Uterine smooth muscle cell (primary cell): ENCODE measurements around the gene WRAP53. TPM values are rescaled to one million over a fixed set of nuclear protein-coding genes. Genes with fewer than 3 reads are reported as not detected.

Experiments
- total RNA-seq: library from RNA; depleted of rRNA; stranded (reverse); fragments of >200 nt; gene quantifications from 2 replicates; pipeline ENCODE4 v1.2.3, GENCODE V29; 2014

The WRAP53 gene
- 4.6 and 9.8 TPM in 2 replicates for total RNA-seq

GRCh38 chr17:7687908-7688807 is at the start of gene WRAP53:
Gene WRAP53, plus strand, starts transcription at chr17:7688477. Its CDS starts 172 bp downstream, at chr17:7688649.

GRCh38 chr17:7650509-7651096 is 37.7 kb upstream of the WRAP53 start, which contains the start of gene ATP1B2:
Gene ATP1B2, plus strand, starts transcription at chr17:7650926. Its CDS starts 593 bp downstream, at chr17:7651519.

GRCh38 chr17:7687072-7687907 is 987 bp upstream of the WRAP53 start, which contains the start of gene TP53:
Gene TP53, minus strand, starts transcription at chr17:7687490. Its CDS starts 10,896 bp downstream, at chr17:7676594.

DNA sequence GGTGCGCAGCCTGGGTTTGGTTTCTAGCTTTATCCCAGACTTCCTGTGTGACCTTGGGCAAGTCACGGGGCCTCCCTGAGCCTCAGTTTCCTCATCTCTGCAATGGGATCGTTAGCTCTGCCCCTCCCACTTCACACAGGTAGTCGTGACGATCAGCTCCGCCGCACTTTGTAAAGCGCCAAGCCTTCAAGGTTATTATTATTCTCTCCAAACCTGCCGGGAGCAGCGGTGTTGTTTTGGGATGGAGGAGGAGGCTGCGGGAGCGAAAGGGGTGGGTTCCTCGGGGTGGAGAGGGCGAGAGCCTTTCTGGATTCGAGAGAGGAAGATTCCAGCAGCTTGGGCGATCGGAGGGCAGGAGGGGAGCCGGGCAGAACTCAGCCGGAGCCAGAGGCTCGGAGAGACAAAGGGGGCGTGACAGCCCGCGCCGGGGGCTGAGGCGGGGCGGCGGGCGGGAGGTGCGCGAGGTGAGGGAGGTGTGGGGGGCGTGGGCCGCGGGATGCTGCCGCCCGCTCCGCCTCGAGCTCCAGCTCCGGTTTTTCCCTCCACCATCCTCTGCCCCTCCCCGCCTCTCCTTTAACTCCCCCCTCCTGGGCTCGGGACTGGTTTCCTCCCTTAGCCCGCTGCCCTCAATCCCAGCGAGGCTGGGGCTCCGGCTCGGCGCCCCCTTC is 16.5 kb downstream of the WRAP53 start, which contains the start of gene EFNB3:
Gene EFNB3, plus strand, starts transcription at position 602 of the 668 bp plus-strand sequence. CDS start 397 bp downstream, outside the sequence.

DNA sequence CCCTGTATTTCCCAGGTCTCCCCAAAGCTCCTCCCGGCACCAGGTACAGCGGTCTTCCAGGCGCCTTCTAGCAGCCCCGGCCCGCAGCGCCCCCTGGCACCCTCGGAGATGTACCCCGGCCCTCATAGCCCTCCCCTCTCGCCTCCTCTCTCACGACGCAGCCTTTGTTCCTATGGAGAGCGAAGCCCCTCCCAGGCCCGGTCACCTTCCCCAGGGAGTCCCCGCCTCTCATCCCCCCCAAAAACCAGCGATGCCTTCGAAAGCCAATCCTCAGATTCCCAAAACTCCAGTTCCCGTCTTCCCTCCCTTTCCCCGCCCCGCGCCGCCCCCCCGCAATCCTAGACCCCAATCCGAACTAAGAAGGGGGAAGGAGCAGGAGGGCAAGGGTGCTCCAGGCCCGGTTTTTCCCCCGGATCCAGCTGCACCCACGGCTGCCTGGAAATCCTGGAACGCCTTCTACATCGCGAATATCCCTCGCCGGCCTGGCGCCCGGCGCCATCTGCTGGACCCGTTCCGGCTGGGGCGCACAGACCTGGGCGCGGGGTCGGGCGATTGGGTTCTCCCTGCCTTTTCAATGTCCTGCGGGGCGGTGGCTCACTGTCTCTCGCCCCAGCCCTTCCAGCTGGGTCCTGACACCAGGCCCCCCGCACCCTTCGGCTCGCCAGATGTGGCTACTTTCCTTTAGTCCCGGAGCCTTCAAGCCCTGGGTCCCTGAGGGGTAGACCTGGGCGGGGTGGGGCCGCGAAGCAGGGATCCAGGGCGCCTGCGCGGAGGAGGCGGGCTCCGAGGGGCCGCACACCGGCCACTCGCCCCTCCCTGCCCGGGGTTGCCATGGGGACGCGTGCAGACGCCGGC is 28.9 kb downstream of the WRAP53 start, which contains the start of gene DNAH2:
Gene DNAH2, plus strand, starts transcription at position 844 of the 855 bp plus-strand sequence. CDS start 1,991 bp downstream, outside the sequence.

Other genes with a start within 250 kb of the WRAP53 start
- gene FGF11, start 249.0 kb upstream of the WRAP53 start, total RNA-seq: 0.77 and 1.7 TPM in 2 replicates
- 3.4 and 6.6 TPM in 2 replicates for gene CHRNB1, start 243.4 kb upstream of the WRAP53 start, total RNA-seq
- gene ZBTB4, start 208.8 kb upstream of the WRAP53 start, total RNA-seq: 14.8 and 24.1 TPM in 2 replicates
- not detected in 2 replicates for gene SLC35G6, start 207.0 kb upstream of the WRAP53 start, total RNA-seq
- gene POLR2A, start 204.1 kb upstream of the WRAP53 start, total RNA-seq: 90.6 and 114 TPM in 2 replicates
- 6.1 and 10.0 TPM in 2 replicates for gene TNFSF12, start 139.4 kb upstream of the WRAP53 start, total RNA-seq
- gene TNFSF13, start 129.7 kb upstream of the WRAP53 start, total RNA-seq: 0.44 and 0.75 TPM in 2 replicates
- gene SENP3, start 126.6 kb upstream of the WRAP53 start, total RNA-seq: 73.1 and 83.8 TPM in 2 replicates
- gene CD68, start 108.8 kb upstream of the WRAP53 start, total RNA-seq: 12.8 and 16.2 TPM in 2 replicates
- 77.5 and 140 TPM in 2 replicates for gene MPDU1, start 104.6 kb upstream of the WRAP53 start, total RNA-seq
- gene SOX15, start 98.4 kb upstream of the WRAP53 start, total RNA-seq: 0.12 and 0.33 TPM in 2 replicates
- gene FXR2, start 73.6 kb upstream of the WRAP53 start, total RNA-seq: 62.0 and 65.4 TPM in 2 replicates
- 30.0 and 43.9 TPM in 2 replicates for gene SAT2, start 60.7 kb upstream of the WRAP53 start, total RNA-seq
- gene SHBG, start 58.3 kb upstream of the WRAP53 start, total RNA-seq: 0.11 and 0.37 TPM in 2 replicates
- not detected in 2 replicates for gene ATP1B2, start 37.6 kb upstream of the WRAP53 start, total RNA-seq
- 14.9 and 23.9 TPM in 2 replicates for gene TP53, start 987 bp upstream of the WRAP53 start, total RNA-seq
- 0.11 and 0.12 TPM in 2 replicates for gene EFNB3, start 16.7 kb downstream of the WRAP53 start, total RNA-seq
- 0.22 and 0.37 TPM in 2 replicates for gene DNAH2, start 29.3 kb downstream of the WRAP53 start, total RNA-seq
- gene KDM6B, start 145.7 kb downstream of the WRAP53 start, total RNA-seq: 5.1 and 7.5 TPM in 2 replicates
- 0.22 and 0.50 TPM in 2 replicates for gene TMEM88, start 166.6 kb downstream of the WRAP53 start, total RNA-seq
- 59.4 and 81.0 TPM in 2 replicates for gene NAA38, start 169.1 kb downstream of the WRAP53 start, total RNA-seq
- 9.0 and 12.8 TPM in 2 replicates for gene CYB5D1, start 169.5 kb downstream of the WRAP53 start, total RNA-seq
- gene CHD3, start 200.3 kb downstream of the WRAP53 start, total RNA-seq: 135 and 232 TPM in 2 replicates
- gene RNF227, start 227.8 kb downstream of the WRAP53 start, total RNA-seq: 2.5 TPM in 2 replicates
- 0.75 and 1.00 TPM in 2 replicates for gene KCNAB3, start 241.4 kb downstream of the WRAP53 start, total RNA-seq
- 46.6 and 48.2 TPM in 2 replicates for gene TRAPPC1, start 243.5 kb downstream of the WRAP53 start, total RNA-seq
- gene CNTROB, start 243.7 kb downstream of the WRAP53 start, total RNA-seq: 27.2 and 44.9 TPM in 2 replicates